Heart left ventricle (tissue), 13 donors: ENCODE measurements around the gene CBX4.

Source experiments
- POLR2A ChIP-seq, 2 donors: fragments of 450-650 bp; IDR thresholded peaks; one replicate each; pipeline ENCODE4 v1.6.1; 2017; ENCODE audit warnings: antibody characterized with exemption in 2 of 2, mild to moderate bottlenecking in 2 of 2, moderate library complexity in 2 of 2
- TF ChIP-seq, protein P1 (sequence below), 12 donors: fragments of 200-600 bp; sonication (generic) in 4 of 12; IDR thresholded peaks; one replicate each; pipeline versions ENCODE4 v1.5.0 to v1.8.0; 2018 to 2022; ENCODE audit warnings: antibody characterized with exemption in 12 of 12, mild to moderate bottlenecking in 5 of 12
- donor health status: ischemic (EF 13 %, LVEDD 7.1; RV severe dilation, severe dysfunction).
- donor health status: DM: no; HTN: yes; CAD: no.
- donor health status: DM: no; HTN: no; CAD: no.
- donor health status: ischemic (EF 25% LVEDD 6.9; RV normal size, moderate dysfunction).
- donor health status: ischemic (EF 25% LVEDD 5.7; RV mildly dilated, moderate dysfunction).
- donor health status: ischemic (EF 35%, LVEDD 5.7; RV mildly dilated, moderate dysfunction).
- donor health status: nonischemic (EF 11% LVEDD 7.7; RV severe dilation, severe dysfunction).
- donor health status: DM: yes; HTN: yes; CAD: no.
- donor health status: PGD.
- donor health status: ischemic (EF 29% LVEDD 5.4; RV normal size, mild dysfunction).
- donor health status: nonischemic (EF 23%, LVEDD 6.1; RV moderate dilation, normal function).

DNA sequence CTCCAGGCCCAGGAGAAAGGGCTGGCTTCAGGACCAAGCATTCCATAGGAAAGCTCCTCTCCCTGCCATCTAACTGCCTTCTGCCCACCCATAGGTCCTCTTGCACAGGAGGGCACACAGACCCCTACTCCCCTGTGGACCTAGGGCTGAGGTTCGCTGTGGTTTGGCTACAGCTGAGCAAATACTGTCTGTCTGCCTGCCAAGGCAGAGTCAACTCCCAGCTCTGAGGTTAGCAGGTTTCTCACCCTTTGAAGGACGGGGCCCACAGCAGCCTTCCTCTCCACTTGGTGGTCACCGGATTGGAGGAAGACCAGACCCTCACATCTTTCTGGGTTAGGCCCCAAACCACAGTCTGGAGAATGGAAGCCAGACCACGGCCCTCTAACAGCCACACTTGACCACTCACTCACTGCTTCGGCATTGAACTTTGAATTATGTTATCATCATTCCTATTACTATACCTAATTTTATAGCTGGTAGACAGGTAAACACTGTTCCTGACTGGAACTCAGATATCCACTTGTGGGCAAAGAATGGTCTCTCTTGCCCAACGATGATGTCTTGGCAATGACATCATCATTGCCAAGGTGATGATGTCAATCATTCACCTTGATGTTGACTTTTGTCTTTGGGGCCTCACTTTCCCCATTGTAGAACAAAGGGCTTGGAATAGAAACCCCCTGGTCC, 14.2 kb downstream of the CBX4 start:
- no peak for TF ChIP-seq POLR2A (IDR thresholded peaks at IDR 0.05)
- TF ChIP-seq, protein P1, sequence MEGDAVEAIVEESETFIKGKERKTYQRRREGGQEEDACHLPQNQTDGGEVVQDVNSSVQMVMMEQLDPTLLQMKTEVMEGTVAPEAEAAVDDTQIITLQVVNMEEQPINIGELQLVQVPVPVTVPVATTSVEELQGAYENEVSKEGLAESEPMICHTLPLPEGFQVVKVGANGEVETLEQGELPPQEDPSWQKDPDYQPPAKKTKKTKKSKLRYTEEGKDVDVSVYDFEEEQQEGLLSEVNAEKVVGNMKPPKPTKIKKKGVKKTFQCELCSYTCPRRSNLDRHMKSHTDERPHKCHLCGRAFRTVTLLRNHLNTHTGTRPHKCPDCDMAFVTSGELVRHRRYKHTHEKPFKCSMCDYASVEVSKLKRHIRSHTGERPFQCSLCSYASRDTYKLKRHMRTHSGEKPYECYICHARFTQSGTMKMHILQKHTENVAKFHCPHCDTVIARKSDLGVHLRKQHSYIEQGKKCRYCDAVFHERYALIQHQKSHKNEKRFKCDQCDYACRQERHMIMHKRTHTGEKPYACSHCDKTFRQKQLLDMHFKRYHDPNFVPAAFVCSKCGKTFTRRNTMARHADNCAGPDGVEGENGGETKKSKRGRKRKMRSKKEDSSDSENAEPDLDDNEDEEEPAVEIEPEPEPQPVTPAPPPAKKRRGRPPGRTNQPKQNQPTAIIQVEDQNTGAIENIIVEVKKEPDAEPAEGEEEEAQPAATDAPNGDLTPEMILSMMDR (IDR thresholded peaks at IDR 0.05): no peak
